HepG2 (cell line): ENCODE data around the gene BCAR3.

Experiments
- JARID2 ChIP-seq: sonication (generic); formaldehyde crosslinking; IDR thresholded peaks from 2 replicates; pipeline ENCODE4 v1.8.1; 2023; ENCODE audit warnings: missing genetic modification reagents, inconsistent platforms; ENCODE audit not compliant: insufficient replicate concordance
- KLF9 ChIP-seq: IDR thresholded peaks from 2 replicates; pipeline ENCODE4 v1.6.1; 2016; ENCODE audit warnings: low read depth
- KMT2A ChIP-seq: sonication (generic); formaldehyde crosslinking; IDR thresholded peaks from 2 replicates; pipeline ENCODE4 v1.4.0; 2020; ENCODE audit warnings: missing genetic modification reagents
- ZKSCAN8 ChIP-seq: IDR thresholded peaks from 2 replicates; pipeline ENCODE4 v1.6.1; 2016; ENCODE audit warnings: borderline replicate concordance, missing genetic modification reagents, missing compliant biosample characterization
- ZNF292 ChIP-seq: sonication (generic); formaldehyde crosslinking; IDR thresholded peaks from 2 replicates; pipeline ENCODE4 v1.8.1; 2022; ENCODE audit warnings: mild to moderate bottlenecking, low read depth, missing genetic modification reagents, borderline replicate concordance

GRCh38 chr1:93702828-93703183 is 21.2 kb upstream of the BCAR3 start:
- no peak for TF ChIP-seq ZNF292
- no peak for TF ChIP-seq KLF9 (CRISPR knock-in tag)
- TF ChIP-seq ZKSCAN8 (CRISPR knock-in tag): no peak
- TF ChIP-seq KMT2A: no peak
- no peak for TF ChIP-seq JARID2
